Activated CD8-positive, alpha-beta memory T cell treated with anti-CD3 and anti-CD28 coated beads, Interleukin-2, amount 50 U/mL, for 1 hour (primary cell): Measurements from ENCODE around the gene FOXC2.

Experiments used
- DNase-seq: peaks from one replicate; pipeline ENCODE4 v3.0.0-alpha.2; 2020; ENCODE audit errors: extremely low read depth

The FOXC2 gene

DNA sequence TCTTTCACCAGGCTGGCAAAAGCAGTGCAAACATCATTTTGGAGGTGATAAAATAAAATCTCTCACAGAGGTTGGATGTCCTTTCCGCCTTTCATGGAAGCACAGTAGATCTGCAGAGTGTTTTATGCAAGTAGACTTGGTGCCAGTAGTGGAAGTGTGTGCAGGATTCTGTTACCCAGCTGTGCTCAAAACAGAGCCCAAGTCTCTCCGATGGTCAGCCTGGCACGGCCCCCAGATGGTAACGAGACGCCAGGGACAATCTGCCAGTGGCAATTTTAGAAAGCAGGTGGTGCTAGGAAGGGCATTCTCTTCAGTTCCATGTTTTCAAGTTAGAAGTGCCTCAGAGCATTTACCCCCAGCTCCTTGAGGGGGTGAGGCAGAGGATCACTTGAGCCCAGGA is 10.1 kb upstream of the FOXC2 start:
- no peak for DNase-seq

DNA sequence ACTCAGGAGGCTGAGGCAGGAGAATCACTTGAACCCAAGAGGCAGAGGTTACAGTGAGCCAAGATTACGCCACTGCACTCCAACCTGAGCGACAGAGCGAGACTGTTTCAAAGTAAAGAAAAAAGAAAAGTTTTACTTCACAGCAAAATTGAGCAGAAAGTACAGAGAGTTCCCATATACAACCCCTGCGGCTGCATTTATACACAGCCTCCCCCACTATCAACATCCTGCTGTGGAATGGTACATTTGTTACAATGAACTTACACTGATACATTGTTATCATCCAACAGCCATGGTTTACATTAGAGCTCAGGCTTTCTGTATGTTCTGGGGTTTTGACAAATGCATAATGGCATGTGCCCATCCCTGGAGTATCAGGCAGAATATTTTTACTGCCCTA is 9.0 kb upstream of the FOXC2 start:
- no peak for DNase-seq

DNA sequence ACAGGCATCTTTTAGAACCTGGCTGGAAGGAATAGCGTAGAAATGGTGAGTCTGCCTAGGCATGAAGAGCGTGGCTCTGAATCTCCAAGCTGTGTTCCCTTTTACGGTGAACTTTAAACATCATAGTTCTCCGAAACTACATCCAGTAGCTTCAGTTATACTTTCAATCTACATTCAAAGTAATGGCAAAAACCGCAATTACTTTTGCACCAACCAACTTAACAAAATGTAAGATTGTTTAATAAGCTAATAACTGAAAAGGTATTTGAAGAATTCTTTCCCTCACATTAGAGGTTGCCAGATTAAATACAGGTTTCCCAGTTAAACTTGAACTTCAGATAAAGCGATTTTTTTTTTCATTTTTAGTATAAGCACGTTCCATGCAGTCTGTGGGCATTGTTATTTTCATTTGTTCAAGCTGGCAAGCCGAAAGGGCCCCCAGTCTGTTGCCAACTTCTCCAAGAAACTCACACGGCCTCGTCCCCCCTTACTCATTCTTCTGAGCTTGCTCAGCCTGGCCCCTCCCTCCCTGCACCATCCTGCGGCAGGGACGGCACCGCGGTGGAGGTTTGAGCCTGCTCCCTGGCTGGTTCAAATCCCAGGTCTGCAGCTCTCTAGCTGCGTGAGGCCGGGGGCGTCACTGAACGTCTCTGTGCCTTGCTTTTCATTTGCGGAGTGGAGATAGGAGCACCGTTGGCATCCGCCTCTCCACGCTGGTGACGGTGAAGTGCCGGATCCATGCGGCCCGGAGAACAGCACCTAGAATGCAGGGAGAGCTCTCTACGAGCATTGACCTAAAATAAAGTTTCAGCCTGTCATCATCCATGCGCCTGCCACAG is 8.1 kb upstream of the FOXC2 start:
- DNase-seq, result no peak

DNA sequence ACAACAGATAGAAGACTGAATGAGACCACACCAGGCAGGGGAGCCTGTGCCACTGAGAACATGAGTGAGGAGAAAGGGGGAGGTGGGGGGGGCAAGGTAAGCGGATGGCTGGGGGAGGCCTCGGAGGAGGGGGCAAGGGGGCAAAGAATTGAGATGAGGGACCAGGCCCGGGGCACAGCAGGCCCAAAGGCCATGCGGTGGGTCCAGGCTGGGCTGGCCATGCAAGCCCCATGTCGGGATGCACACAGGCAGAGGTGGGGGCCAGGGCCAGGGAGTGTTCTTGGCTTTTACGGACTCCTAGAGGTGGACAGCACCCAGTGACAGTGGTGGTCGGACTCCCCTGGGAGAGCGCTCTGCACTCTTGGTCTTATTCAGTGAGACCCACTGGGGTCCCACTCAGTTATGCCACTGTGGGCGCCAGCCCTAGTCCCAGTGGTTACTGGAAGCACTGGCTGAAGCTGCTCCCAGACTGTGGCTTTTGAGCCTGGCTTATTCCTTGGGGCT is 6.8 kb upstream of the FOXC2 start:
- DNase-seq, result no peak

DNA sequence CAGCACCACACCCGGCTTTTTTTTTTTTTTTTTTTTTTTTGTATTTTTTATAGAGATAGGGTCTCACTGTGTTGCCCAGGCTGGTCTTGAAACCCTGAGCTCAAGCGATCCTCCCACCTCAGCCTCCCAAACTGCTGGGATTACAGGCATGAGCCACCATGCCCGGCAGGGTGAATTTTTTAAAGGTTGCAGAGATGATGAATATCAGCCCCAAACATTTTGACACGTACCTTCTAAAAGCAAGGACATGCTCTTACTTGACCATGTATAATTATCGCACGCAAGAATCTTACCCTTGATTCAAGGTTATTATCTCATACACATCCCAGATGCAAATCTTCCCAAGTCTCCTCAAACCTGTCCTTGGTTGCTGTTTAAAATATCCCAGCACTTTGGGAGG is 4.3 kb upstream of the FOXC2 start:
- DNase-seq, result no peak

DNA sequence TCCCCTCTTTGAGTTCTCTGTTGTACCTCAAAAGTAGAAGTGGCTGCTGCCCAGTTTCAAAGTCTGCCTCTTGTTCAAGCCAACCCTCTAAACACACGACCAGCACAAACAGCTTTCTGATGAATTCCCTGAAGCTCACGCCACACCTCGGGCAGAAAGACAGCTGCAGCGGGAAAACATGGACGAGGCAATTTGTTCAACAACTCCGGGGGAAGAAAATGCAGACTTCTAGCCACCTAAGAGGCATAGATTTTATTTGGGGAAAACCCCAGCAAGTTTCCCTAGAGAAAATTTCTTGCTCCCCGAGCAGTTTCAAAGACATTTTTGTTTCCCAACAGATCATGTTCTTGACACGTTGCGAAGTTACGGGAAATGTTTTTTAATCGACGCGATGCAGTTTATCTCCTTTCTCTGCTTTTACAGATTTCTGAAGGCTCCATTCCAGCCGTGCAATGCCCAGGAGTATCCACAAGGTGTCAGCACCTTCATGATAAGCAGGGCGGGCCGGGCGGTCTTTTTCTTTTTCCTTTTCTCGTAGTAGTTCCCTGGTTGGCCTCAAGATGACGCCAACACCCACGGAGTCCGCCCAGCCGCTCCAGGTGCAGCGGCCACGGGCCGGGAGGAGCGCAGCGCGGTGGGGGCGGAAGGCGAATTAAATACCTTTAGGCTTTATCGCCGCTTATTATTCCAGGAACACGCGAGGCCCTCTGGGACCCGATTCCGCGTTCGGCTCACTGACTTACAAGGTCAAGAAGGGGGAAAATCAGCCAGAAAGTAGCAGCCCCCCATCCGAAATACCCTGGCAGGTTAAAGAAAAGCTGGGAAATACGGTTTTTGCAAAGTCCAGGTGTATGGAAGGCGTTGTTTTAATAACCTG is 2.9 kb upstream of the FOXC2 start:
- DNase-seq, result peak; percentile 71

DNA sequence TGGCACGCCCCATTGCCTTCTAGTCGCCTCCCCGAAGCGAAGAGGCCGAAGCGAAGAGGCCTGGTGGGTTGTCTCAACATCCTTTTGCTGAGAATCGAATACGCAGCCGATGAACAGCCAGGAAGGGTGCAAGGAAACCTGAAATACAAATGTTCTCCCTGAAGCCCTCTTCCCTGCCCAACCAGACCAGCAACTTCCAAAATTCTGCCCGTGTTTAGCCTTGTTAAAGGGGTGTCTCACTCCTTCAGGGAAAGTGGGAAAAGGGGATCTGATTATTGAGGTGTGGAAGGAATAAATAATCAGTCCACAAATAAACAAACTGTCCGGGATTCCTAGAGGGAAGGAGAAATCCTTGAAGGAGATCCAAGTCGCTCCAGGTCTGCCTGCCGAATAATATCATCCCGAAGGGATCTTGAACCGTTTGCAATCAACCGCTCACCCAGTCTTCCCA is 1.4 kb upstream of the FOXC2 start:
- no peak for DNase-seq

DNA sequence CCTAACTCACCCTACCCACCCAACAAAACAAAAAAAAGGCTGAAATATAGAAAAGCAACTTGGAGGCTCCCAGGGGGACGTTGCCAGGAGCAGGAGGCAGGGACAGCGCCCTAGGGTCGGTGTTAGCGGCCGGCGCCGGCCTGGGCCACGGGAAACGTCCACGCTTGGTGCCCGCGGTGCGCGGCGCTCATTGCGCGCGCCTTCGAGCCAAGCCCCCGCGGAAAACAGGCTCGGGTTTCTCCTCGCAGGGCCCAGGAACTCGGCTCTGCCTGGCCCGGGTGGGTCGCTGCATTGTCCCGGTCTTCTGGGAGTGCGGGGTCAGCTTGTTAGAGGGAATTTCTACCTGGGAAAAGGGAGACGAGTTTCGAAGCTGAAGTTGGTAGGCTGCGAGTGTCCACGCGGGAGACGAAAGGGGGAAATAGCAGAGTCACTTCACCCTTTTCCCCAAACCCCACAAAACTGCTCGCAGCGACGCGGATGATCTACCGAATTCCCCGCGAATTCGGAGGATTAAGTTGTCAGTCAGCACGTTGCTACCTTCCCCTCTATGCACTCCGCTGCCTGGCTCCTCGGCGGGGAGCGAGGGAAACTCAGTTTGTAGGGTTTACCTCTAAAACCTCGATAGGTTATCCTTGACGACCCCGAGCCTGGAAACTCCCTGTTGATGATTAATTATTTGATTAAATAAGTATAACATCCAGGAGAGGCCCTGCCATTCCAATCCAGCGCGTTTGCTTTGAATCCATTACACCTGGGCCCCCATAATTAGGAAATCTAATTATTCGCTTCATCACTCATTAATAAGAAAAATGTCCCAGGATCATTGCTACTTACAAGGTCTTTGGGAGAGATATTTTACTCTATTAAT is 751 bp upstream of the FOXC2 start:
- DNase-seq, result no peak

DNA sequence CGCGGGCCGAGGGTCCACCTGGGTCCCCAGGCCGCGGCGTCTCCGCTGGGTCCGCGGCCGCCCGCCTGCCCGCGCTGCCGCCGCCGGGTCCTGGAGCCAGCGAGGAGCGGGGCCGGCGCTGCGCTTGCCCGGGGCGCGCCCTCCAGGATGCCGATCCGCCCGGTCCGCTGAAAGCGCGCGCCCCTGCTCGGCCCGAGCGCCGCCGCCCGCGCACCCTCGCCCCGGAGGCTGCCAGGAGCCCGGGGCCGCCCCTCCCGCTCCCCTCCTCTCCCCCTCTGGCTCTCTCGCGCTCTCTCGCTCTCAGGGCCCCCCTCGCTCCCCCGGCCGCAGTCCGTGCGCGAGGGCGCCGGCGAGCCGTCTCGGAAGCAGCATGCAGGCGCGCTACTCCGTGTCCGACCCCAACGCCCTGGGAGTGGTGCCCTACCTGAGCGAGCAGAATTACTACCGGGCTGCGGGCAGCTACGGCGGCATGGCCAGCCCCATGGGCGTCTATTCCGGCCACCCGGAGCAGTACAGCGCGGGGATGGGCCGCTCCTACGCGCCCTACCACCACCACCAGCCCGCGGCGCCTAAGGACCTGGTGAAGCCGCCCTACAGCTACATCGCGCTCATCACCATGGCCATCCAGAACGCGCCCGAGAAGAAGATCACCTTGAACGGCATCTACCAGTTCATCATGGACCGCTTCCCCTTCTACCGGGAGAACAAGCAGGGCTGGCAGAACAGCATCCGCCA is 504 bp downstream of the FOXC2 start:
- no peak for DNase-seq

DNA sequence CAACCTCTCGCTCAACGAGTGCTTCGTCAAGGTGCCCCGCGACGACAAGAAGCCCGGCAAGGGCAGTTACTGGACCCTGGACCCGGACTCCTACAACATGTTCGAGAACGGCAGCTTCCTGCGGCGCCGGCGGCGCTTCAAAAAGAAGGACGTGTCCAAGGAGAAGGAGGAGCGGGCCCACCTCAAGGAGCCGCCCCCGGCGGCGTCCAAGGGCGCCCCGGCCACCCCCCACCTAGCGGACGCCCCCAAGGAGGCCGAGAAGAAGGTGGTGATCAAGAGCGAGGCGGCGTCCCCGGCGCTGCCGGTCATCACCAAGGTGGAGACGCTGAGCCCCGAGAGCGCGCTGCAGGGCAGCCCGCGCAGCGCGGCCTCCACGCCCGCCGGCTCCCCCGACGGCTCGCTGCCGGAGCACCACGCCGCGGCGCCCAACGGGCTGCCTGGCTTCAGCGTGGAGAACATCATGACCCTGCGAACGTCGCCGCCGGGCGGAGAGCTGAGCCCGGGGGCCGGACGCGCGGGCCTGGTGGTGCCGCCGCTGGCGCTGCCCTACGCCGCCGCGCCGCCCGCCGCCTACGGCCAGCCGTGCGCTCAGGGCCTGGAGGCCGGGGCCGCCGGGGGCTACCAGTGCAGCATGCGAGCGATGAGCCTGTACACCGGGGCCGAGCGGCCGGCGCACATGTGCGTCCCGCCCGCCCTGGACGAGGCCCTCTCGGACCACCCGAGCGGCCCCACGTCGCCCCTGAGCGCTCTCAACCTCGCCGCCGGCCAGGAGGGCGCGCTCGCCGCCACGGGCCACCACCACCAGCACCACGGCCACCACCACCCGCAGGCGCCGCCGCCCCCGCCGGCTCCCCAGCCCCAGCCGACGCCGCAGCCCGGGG is 1.3 kb downstream of the FOXC2 start:
- DNase-seq, result no peak

DNA sequence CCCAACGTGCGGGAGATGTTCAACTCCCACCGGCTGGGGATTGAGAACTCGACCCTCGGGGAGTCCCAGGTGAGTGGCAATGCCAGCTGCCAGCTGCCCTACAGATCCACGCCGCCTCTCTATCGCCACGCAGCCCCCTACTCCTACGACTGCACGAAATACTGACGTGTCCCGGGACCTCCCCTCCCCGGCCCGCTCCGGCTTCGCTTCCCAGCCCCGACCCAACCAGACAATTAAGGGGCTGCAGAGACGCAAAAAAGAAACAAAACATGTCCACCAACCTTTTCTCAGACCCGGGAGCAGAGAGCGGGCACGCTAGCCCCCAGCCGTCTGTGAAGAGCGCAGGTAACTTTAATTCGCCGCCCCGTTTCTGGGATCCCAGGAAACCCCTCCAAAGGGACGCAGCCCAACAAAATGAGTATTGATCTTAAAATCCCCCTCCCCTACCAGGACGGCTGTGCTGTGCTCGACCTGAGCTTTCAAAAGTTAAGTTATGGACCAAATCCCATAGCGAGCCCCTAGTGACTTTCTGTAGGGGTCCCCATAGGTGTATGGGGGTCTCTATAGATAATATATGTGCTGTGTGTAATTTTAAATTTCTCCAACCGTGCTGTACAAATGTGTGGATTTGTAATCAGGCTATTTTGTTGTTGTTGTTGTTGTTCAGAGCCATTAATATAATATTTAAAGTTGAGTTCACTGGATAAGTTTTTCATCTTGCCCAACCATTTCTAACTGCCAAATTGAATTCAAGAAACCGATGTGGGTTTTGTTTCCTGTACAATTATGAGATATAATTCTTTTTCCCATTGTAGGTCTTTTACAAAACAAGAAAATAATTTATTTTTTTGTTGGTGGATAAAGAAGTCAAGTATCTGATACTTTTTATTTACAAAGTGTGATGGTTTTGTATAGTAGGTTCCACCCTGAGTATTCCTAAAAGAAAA is 2.3 kb downstream of the FOXC2 start:
- DNase-seq, result no peak

DNA sequence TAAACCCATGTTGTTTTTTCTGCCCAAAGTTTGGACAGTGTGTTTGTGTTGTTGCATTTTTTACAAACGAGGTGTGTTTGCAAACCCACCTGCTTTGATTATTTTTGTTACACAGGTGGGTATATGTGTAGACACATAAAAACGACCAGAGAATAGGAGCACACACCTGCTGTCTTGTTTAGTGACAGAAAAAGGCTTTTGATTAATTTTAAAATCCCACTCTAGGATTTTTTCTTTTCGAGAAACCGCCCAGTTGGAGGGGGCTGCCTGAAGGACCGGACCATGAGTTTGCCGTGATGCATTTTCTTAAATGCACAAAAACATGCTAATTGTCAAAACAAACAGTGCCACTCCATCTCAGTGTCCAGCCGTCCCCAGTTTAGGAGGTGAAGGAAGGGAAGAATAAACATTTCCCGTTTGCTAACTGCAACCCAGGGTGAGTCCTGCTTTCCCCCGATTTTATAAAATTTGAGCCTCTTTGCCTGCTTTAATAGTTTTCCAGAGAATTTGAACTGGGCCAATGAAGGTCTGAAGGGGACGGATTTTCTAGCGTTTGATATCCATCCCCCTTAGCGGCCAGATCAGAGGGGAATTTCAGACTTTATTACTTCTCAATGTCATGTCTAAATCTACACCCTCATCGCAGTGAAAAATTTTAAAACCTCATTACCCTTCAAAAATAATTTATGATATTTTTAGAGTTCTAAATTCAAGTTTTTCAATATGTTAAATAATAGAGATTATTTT is 3.2 kb downstream of the FOXC2 start:
- DNase-seq, result no peak

DNA sequence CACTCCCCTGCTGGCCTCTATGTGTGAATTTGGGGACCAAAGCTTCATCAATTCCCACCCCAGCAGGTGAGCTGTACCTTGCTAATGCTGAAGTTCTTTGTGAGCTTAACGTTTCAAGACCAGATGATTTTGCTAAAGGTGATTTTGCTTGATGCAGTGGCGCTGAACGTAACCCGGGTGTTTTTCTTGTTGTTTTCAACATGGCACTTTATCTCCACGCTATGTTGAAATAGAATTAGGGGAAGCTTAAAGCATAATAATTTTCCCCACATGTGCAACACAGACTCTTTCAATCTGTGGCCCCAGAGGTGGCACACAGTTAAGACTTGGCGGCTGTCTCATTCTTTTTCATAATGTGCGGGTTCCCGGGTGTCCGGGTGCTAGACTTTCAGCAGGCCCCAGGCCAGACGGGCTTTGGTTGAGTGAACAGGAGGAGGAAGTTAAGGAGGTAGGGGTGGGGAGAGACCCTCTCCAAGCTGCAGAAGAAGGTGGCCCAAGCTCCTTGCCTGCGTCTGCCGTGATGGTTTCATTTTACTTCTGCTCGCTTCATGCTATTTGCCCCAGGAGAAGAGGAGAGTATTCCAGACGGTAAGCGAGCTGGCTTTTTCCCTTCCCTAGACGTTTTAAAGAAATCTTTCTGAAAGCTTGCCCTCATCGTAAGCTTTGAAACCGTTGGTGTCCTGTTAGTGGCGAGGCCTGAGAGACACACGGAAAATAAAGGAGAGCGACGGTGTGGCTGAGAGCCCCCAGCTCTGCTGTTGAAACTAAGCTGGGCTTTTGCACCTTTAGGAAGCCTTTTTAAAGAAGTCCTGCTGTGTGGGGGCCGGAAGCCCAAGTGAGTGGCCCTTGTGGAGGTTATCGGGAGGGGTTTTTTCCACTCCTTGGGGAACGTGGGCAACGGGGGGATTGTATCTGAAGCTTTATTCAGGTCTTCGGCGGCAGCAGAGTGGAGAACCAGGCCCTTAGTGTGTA is 4.2 kb downstream of the FOXC2 start:
- no peak for DNase-seq

DNA sequence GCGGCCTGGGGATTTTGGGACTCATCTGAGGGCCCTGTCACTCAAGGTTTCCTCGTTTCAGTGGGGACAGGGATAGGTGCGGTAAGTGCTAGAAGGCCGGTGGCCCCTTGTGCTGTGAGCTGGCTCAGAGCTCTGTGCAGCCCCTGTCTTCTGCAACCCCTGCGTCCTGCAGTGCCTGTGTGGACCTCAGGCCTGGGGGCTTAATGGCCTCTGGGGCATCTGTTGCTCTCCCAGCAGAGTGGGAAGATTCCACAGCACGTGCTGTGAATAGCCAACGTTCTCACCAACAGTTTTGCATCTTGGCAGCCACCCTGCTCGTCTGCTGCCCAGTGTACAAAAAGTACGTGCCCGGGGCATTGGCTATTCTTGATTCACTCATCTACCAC is 4.9 kb downstream of the FOXC2 start:
- no peak for DNase-seq

DNA sequence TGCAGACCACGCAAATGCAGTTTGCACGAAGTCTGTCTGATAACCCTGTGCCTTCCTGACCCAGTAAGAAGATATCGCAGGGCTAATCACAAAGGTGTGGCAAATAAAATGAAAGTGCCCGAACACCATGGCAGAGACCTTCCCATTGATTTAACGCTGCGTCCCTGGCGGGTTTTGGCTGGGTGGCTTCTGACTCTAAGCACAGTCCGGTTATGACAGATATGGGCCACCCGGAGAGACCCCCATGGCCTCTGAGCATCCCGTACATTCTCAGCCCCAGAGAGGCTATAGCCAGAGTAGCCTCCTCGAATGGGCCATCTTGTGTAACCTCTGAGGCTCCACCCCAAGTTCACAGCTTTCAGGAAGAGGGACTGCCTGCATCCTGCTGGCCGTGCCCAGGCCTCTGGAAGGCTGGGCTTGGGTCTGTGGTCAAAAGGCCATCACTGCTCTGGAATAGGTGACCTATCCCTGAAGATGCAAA is 5.5 kb downstream of the FOXC2 start:
- no peak for DNase-seq

DNA sequence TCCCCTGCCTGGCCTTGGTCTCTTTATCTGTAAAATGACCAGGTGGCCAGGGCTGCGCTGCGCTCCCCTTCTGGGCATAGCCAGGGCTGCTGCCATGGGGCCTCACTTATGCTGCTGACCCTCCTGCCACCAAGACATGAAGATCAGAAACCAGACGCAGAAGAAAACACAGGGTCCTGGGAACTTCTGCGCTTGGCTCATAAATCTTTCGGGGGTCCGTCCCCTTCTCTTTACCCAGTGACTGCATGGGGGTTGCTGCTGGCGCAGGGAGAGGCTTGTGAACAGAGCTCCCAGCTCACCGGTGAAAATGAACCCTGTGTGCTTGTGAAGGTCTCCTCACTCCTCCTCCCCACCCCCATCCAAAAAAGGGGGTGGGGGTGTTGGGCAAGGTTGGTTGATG is 6.0 kb downstream of the FOXC2 start:
- no peak for DNase-seq

DNA sequence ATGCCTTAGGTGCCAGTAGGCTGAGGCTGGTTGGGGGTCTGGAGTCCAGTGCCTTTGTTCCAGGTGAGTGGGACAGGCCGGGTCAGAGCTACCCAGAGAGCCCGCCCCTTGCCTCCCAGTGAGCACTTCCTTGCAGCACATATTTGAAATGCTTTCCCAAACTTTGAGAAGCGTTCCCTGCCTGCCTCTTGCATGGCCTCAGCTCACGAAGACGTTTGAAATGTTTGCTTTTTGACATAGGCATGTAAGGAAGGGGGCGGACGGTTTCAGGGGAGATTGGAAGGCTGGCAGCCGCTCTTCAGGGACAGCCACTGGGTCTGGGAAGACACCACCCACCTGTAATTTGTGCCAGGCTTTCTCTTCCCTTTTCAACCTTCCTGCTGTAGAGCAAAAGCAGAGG is 6.6 kb downstream of the FOXC2 start:
- DNase-seq, result no peak
